GM19467 (cell line): ENCODE measurements around the gene FRA10AC1.
"Not testable (repeated sequence)": the region's sequence is repeated elsewhere in the genome, so short reads cannot be mapped to it uniquely, and the experiment has no call there.

ENCODE experiments used
- ATAC-seq: cut with Tn5 transposase; IDR thresholded peaks from one replicate; pipeline ENCODE4 v1.9.1; 2021; ENCODE audit warnings: mild to moderate bottlenecking, moderate library complexity; ENCODE audit not compliant: unreplicated experiment

Gene FRA10AC1

DNA sequence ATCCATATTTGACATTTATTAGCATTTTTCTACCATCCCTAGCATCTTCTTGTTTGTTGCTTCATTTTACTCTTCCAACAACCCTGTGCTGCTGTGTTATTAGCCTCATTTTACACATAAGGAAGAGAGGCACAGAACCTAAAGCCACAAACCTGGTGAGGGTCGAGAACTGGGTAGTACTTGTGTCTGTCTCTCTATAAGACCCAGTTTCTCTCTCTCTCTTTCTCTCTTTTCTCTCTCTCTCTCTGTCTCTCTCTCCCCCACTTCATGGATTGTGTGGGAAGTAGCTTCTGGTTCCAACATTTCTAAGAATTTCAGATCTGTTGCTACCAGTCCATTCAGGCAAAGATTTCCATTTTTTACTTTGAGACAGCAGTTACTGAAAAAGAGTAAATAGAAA, 1.4 kb upstream of the FRA10AC1 start:
- no peak for ATAC-seq

- peak; percentile 3 for ATAC-seq
Measured at GRCh38 chr10:93703066-93703465, 674 bp upstream of the FRA10AC1 start.

DNA sequence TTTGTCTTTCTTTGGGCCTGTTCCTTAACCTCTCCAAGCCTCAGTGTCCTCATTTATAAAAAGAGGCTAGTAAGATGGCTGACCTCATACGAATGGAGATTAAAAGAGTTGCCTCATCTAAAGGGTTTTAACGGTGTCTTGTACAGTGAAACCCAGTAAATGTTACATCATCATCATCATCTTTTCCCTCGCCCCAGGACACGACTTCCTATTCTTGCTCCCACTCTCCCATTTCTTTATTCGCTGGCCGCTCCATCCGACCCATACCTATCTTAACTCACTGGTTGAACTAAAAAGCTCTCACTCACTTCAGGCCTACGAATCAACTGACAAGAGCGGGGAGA, 554 bp downstream of the FRA10AC1 start:
- ATAC-seq = peak; percentile 11

DNA sequence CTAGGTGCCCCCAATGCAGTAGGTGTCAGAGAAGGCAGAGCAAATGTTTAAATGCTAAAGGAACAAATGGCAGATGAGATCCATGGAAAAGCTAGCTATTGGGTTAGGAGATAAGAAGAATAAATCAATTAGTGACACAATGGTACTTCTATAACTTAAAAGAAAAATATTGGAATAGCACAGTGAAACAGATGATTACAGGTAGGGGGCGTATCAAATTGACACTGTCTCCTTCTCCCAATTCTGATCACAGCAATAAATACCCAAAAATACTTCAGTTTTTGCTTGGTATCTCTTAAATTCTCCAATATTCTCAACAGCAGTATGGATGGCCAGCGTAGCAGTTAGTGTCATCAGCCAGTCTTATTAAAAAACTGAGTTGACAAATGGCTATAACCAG, 5.2 kb downstream of the FRA10AC1 start:
- no peak for ATAC-seq

GRCh38 chr10:93696582-93696981, 5.8 kb downstream of the FRA10AC1 start:
- ATAC-seq = not testable (repeated sequence)

DNA sequence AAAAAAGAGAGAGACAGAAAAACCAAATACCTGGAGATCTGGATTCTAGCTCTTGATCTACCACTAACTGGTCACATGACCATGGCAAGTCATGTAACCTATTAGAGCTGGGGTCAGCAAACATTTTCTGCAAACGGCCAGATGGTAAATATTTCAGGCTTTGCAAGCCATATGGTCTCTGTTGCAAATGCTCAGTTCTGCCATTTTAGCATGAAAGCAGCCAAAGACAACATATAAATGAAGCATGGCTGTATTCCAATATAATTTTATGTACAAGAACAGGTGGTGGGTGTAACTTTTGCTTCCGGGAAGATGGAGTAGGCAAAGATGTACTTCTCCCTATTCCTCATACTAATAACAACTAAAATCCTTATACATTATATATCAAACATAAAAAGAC, 6.7 kb downstream of the FRA10AC1 start:
- ATAC-seq = no peak

DNA sequence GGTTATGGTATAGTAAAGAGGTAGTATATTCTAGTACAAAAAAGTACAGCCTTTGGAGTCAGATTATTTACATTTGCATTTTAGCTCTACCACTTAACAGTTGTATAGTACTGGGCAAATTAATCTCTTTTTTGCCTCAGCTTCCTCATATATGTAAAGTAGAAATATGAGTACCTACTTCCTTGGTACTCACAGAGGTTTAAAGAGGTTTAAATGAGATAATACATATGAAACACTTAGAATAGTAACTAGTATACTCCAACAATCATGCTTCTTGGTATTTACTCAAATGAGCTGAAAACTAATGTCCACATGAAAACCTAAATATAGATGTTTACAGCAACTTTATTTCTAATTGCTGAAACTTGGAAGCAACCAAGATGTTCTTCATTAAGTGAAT, 14.7 kb downstream of the FRA10AC1 start:
- no peak for ATAC-seq

DNA sequence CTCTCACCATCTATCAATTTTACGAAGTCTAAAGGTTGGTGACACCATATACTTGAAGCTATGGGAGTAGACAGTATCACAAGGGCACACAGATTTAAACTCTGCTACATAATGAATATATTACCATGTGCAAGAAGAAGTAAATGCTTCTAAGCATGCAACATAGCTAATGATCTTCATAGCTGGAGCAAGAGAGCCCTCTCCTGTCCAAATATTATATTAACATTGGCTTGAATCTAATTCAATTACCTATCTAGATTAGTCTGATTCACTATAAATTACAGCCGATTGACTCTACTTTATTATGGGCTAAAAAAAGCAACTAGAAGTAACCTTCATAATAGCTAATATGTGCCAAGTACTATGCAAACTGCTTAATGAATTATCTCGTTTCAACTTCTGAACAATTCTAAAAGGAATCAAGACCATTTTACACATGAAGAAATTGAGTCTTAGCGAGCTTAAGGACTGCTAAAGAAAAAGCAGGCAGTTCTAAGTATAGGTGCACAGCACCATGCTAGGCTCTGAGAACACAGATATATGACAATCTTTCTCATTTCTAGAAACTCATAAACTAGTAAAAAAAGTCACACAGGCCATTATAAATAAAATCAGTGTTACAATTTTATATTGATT, 21.9 kb downstream of the FRA10AC1 start:
- no peak for ATAC-seq

DNA sequence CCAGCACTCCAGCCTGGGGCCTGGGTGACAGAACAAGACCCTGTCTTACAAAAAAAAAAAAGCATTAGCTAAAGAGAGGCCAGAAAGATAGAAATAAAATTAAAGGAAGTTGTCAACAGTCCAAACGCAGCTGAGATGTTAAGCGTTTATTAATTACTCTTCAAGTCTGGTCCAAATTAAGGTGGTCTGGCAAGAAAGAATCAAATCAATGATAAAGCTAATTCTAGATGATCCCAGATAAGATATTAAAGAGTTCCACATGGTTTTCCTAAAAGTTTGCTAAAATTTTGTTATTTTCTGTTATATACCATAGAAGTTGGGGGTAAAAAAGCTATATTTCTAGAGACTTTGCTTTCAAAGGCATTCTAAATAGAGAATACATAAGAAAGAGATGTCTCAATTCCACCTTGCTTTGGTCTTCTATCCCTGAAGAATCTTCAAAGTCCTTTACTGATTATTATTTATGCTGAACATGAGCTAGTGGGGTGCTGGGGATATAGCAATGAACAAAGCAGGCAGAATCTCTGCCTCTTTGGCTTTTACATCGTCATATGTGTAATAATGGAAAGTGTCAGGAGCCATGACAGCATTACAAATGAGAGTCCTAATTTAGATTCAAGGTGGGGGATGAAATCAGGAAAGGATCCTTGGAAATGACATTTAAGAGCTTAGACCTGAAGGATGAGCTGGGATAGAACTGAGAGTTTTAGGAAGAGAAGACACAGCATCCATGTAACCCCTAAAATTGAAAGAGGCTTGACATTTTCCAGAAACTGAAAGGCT, 23.4 kb downstream of the FRA10AC1 start:
- ATAC-seq = no peak

GRCh38 chr10:93678386-93678785, 24.0 kb downstream of the FRA10AC1 start:
- ATAC-seq = no peak

DNA sequence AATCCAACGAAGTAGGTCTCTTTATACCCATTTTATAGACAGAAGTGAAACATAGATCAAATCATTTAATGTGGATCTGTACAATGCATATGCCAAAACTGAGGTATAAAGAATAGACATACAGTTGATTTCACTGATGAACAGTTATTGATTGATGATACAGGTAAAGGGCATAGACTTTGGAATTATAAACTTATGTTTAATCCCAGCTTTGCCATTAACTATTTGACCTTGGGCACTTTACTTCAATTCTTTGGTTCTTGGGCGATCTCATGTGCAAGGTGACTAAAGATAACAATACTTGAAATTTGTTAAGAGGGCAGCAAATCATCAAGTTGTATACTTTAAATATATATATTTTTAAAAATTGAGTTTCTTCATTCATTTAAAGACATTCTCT, 28.6 kb downstream of the FRA10AC1 start:
- no peak for ATAC-seq

- ATAC-seq = no peak
Measured at GRCh38 chr10:93672890-93673289, 29.5 kb downstream of the FRA10AC1 start.

DNA sequence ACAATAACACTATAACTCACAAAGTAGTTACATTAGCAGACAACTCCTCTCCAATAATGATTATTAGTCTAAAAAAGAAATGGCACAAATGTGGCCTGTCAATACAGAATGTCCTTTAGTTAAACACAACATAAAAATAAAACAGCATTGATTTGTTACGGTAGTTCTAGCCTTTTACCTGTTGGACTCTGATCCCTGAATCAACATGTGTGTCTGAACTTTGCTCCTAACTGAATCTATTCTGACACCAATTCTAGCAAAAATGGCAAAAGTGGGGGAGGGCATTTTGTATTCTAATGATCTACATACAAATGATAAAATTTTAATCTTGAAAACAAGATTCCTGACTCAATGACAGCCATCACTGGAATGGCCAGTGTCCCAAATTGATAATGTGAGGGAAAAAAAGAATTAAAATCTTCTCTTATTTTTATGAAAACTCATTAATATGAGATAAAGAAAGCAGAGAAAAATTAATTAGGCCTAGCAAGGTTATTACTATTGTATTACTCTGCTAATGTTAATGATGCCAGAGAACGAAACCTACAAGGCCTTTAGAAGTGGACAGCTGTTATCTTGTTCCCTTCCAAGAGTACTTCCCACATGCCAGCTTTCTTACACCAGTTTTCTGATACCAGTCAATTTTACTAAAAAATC, 30.2 kb downstream of the FRA10AC1 start:
- ATAC-seq = no peak

GRCh38 chr10:93671042-93671441, 31.4 kb downstream of the FRA10AC1 start:
- no peak for ATAC-seq

GRCh38 chr10:93670372-93670771, 32.0 kb downstream of the FRA10AC1 start:
- ATAC-seq = no peak

- ATAC-seq = no peak
Measured at GRCh38 chr10:93667795-93668194, 34.6 kb downstream of the FRA10AC1 start.

GRCh38 chr10:93666030-93666429, 36.4 kb downstream of the FRA10AC1 start:
- no peak for ATAC-seq

GRCh38 chr10:93657757-93658156, 44.6 kb downstream of the FRA10AC1 start:
- ATAC-seq = no peak

- no peak for ATAC-seq
Measured at GRCh38 chr10:93656155-93656554, 46.2 kb downstream of the FRA10AC1 start.

GRCh38 chr10:93654201-93654600, 48.2 kb downstream of the FRA10AC1 start:
- no peak for ATAC-seq

DNA sequence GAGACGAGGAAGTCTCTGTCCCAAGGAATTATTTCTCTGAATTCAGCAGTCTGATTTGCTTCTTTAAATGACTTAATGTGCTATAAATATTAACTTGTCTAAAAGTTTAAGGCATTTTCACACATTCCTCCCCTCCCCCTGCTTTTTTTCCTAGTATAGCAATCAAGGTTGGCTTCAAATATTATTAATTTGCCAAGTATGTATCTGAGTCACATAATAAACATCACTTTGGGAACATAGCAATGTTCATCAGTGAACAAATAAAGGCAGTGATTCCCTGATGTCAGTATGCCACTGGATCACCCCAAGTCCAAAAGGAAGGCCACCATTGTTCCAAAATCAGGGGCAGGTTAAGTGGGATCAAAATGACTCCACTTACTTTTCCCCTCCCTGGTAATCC, 49.5 kb downstream of the FRA10AC1 start:
- ATAC-seq = no peak

GRCh38 chr10:93639791-93640190, 62.6 kb downstream of the FRA10AC1 start:
- no peak for ATAC-seq
